ENCODE measurements around the gene CAMK2D.

Gene CAMK2D

GRCh38 chr4:113682730-113683537 lies 78.6 kb downstream of the CAMK2D start:
- peak; percentile 49 for DNase-seq (ENCODE audit: low read depth)

- no peak for DNase-seq (ENCODE audit: low read depth)
Observed at GRCh38 chr4:113678641-113679040, 82.9 kb downstream of the CAMK2D start.

GRCh38 chr4:113677325-113677724 lies 84.2 kb downstream of the CAMK2D start:
- DNase-seq (ENCODE audit: low read depth): no peak

- DNase-seq (ENCODE audit: low read depth): no peak
Observed at GRCh38 chr4:113675731-113676697, 85.5 kb downstream of the CAMK2D start.

GRCh38 chr4:113674733-113675132 lies 86.8 kb downstream of the CAMK2D start:
- no peak for DNase-seq (ENCODE audit: low read depth)

- DNase-seq (ENCODE audit: low read depth): no peak
Observed at GRCh38 chr4:113674251-113674650, 87.3 kb downstream of the CAMK2D start.

GRCh38 chr4:113673450-113673849 lies 88.1 kb downstream of the CAMK2D start:
- peak; percentile 15 for DNase-seq (ENCODE audit: low read depth)

- DNase-seq (ENCODE audit: low read depth): no peak
Observed at GRCh38 chr4:113666386-113667114, 95.0 kb downstream of the CAMK2D start.

- DNase-seq (ENCODE audit: low read depth): no peak
Observed at GRCh38 chr4:113665036-113665435, 96.5 kb downstream of the CAMK2D start.

GRCh38 chr4:113662581-113662980 lies 99.0 kb downstream of the CAMK2D start:
- DNase-seq (ENCODE audit: low read depth): no peak

- no peak for DNase-seq (ENCODE audit: low read depth)
Observed at GRCh38 chr4:113659127-113659526, 102.4 kb downstream of the CAMK2D start.

GRCh38 chr4:113657586-113658233 lies 103.8 kb downstream of the CAMK2D start:
- DNase-seq (ENCODE audit: low read depth): no peak

- no peak for DNase-seq (ENCODE audit: low read depth)
Observed at GRCh38 chr4:113653871-113654270, 107.7 kb downstream of the CAMK2D start.

GRCh38 chr4:113646442-113646822 lies 115.1 kb downstream of the CAMK2D start:
- DNase-seq (ENCODE audit: low read depth): no peak

GRCh38 chr4:113645771-113646441 lies 115.6 kb downstream of the CAMK2D start:
- no peak for DNase-seq (ENCODE audit: low read depth)

GRCh38 chr4:113645288-113645687 lies 116.2 kb downstream of the CAMK2D start:
- no peak for DNase-seq (ENCODE audit: low read depth)

GRCh38 chr4:113644398-113644797 lies 117.1 kb downstream of the CAMK2D start:
- DNase-seq (ENCODE audit: low read depth): no peak

GRCh38 chr4:113643505-113643904 lies 118.0 kb downstream of the CAMK2D start:
- DNase-seq (ENCODE audit: low read depth): no peak

- no peak for DNase-seq (ENCODE audit: low read depth)
Observed at GRCh38 chr4:113641025-113641431, 120.5 kb downstream of the CAMK2D start.

- no peak for DNase-seq (ENCODE audit: low read depth)
Observed at GRCh38 chr4:113639326-113639725, 122.2 kb downstream of the CAMK2D start.

GRCh38 chr4:113638562-113638832 lies 123.0 kb downstream of the CAMK2D start:
- no peak for DNase-seq (ENCODE audit: low read depth)
